GM12878 (cell line): ENCODE measurements around the gene NIN. TPM values are rescaled to one million over a fixed set of nuclear protein-coding genes. Genes with fewer than 3 reads are reported as not detected.

Experiments used
- BHLHE40 ChIP-seq, 2 experiments: fragments of 450-650 bp in 1 of 2; IDR thresholded peaks; 2 replicates each; pipeline ENCODE4 v1.6.1; 2011 to 2017; ENCODE audit warnings: low read depth in 2 of 2, borderline replicate concordance in 1 of 2, improper control_type of control experiment in 1 of 2, low read length in 1 of 2, mild to moderate bottlenecking in 1 of 2
- CTCF ChIP-seq, 3 experiments: IDR thresholded peaks in 2 of 3; conservative IDR thresholded peaks in 1 of 3; 2 replicates each; pipeline ENCODE4 v1.5.1; 2011; ENCODE audit warnings: low read depth in 3 of 3, low read length in 3 of 3, mild to moderate bottlenecking in 3 of 3, control low read depth in 2 of 3, moderate library complexity in 2 of 3, inconsistent platforms in 1 of 3, mixed read lengths in 1 of 3; ENCODE audit not compliant: control insufficient read depth in 2 of 3, insufficient read depth in 1 of 3; ENCODE audit errors: extremely low read depth in 1 of 3
- E4F1 ChIP-seq: fragments of 450-650 bp; IDR thresholded peaks from 2 replicates; pipeline ENCODE4 v1.6.1; 2018; ENCODE audit warnings: borderline replicate concordance, mild to moderate bottlenecking; ENCODE audit not compliant: partially characterized antibody
- EGR1 ChIP-seq, 2 experiments: IDR thresholded peaks; 1 replicate in 1 of 2; 2 replicates in 1 of 2; pipeline ENCODE4 v1.6.1; 2011 to 2012; ENCODE audit warnings: low read depth in 2 of 2, low read length in 2 of 2, borderline replicate concordance in 1 of 2, mild to moderate bottlenecking in 1 of 2, moderate library complexity in 1 of 2
- FOXM1 ChIP-seq: IDR thresholded peaks from 2 replicates; pipeline ENCODE4 v1.6.1; 2012; ENCODE audit warnings: low read depth, mild to moderate bottlenecking, inconsistent platforms, low read length, moderate library complexity
- HDAC6 ChIP-seq: fragments of 200-600 bp; sonication (generic); IDR thresholded peaks from one replicate; pipeline ENCODE4 v1.8.0; 2017; ENCODE audit warnings: antibody characterized with exemption; ENCODE audit not compliant: unreplicated experiment
- JUNB ChIP-seq: IDR thresholded peaks from 2 replicates; pipeline ENCODE4 v1.6.1; 2016; ENCODE audit warnings: antibody characterized with exemption, mild to moderate bottlenecking
- JUND ChIP-seq: IDR thresholded peaks from 2 replicates; pipeline ENCODE4 v1.6.1; 2012; ENCODE audit warnings: low read depth, mild to moderate bottlenecking, low read length, improper control_type of control experiment, moderate library complexity
- KAT2A ChIP-seq: conservative IDR thresholded peaks from 2 replicates; pipeline ENCODE4 v1.6.1; 2011; ENCODE audit warnings: low read depth, low read length; ENCODE audit not compliant: control insufficient read depth
- MXI1 ChIP-seq: fragments of 150-350 bp; IDR thresholded peaks from 2 replicates; pipeline ENCODE4 v1.6.1; 2011; ENCODE audit warnings: low read depth, mild to moderate bottlenecking, inconsistent platforms, low read length, improper control_type of control experiment
- RFX5 ChIP-seq: IDR thresholded peaks from 2 replicates; pipeline ENCODE4 v1.6.1; 2011; ENCODE audit warnings: low read depth, low read length, improper control_type of control experiment
- SIN3A ChIP-seq: IDR thresholded peaks from 2 replicates; pipeline ENCODE4 v1.6.1; 2012; ENCODE audit warnings: low read depth, low read length, improper control_type of control experiment
- SMAD5 ChIP-seq: IDR thresholded peaks from 2 replicates; pipeline ENCODE4 v1.6.1; 2016; ENCODE audit warnings: antibody characterized with exemption, low read depth
- SMARCA5 ChIP-seq: fragments of 450-650 bp; IDR thresholded peaks from 2 replicates; pipeline ENCODE4 v1.6.1; 2017; ENCODE audit warnings: mild to moderate bottlenecking
- SPI1 ChIP-seq: IDR thresholded peaks from 2 replicates; pipeline ENCODE4 v1.6.1; 2011; ENCODE audit warnings: low read depth, mild to moderate bottlenecking, low read length, moderate library complexity, borderline replicate concordance; ENCODE audit not compliant: insufficient read depth
- STAT3 ChIP-seq: IDR thresholded peaks from 2 replicates; pipeline ENCODE4 v1.6.1; 2011; ENCODE audit warnings: low read depth, low read length, improper control_type of control experiment
- TCF3 ChIP-seq: IDR thresholded peaks from 2 replicates; pipeline ENCODE4 v1.6.1; 2012; ENCODE audit warnings: low read depth, mild to moderate bottlenecking, low read length, borderline replicate concordance; ENCODE audit not compliant: insufficient read depth
- USF2 ChIP-seq: IDR thresholded peaks from 2 replicates; pipeline ENCODE4 v1.6.1; 2011; ENCODE audit warnings: low read depth, low read length, improper control_type of control experiment, borderline replicate concordance
- ZBTB11 ChIP-seq: fragments of 450-650 bp; formaldehyde crosslinking; IDR thresholded peaks from 2 replicates; pipeline ENCODE4 v1.5.0; 2022; ENCODE audit warnings: mild to moderate bottlenecking, missing genetic modification characterization
- ZNF217 ChIP-seq: fragments of 450-650 bp; IDR thresholded peaks from 2 replicates; pipeline ENCODE4 v1.6.1; 2017; ENCODE audit warnings: antibody characterized with exemption, mild to moderate bottlenecking
- ZNF384 ChIP-seq: IDR thresholded peaks from 2 replicates; pipeline ENCODE4 v1.6.1; 2012; ENCODE audit warnings: low read depth, mild to moderate bottlenecking, low read length, improper control_type of control experiment, borderline replicate concordance
- ZNF622 ChIP-seq: fragments of 450-650 bp; IDR thresholded peaks from 2 replicates; pipeline ENCODE4 v1.6.1; 2017; ENCODE audit warnings: mild to moderate bottlenecking, inconsistent platforms
- ZZZ3 ChIP-seq: IDR thresholded peaks from 2 replicates; pipeline ENCODE4 v1.6.1; 2011; ENCODE audit warnings: low read depth; ENCODE audit not compliant: control insufficient read depth, insufficient read length
- polyA plus RNA-seq, 11 experiments: library from polyadenylated mRNA; depleted of rRNA in 4 of 11; unstranded in 6 of 11; stranded (reverse) in 5 of 11; fragments of >200 nt; fragmentation: Nextera tagmentation in 4 of 11; fragmentation: Illumina TruSeq in 1 of 11; extraction: Ambion mirVana in 4 of 11; extraction: Trizol in 1 of 11; gene quantifications; 1 replicate in 1 of 11; 2 replicates in 10 of 11; pipeline versions ENCODE4 v1.2.1 to v1.2.3, GENCODE V29; 2011 to 2016; ENCODE audit warnings: inconsistent platforms in 2 of 11, missing spikeins in 2 of 11, low read depth in 1 of 11
- total RNA-seq, 4 experiments: library from RNA; depleted of rRNA in 3 of 4; stranded (reverse); fragments of >200 nt in 3 of 4; fragmentation: Illumina TruSeq in 1 of 4; extraction: Trizol in 1 of 4; gene quantifications; 2 replicates each; pipeline versions ENCODE4 v1.2.1 to v1.2.3, GENCODE V29; 2013 to 2021

NIN gene
- total and polyA plus RNA-seq, 10 of the 15 experiments (the other 5 are each of a cell fraction or from before 2014, with no cell fraction given): 16.2 to 135 (median 70.3) TPM

- TF ChIP-seq ZBTB11 (CRISPR knock-in tag) (no peak), JUND (no peak), ZZZ3 (no peak), STAT3 (no peak), SMAD5 (no peak), TCF3 (no peak), USF2 (peak; percentile 13; the same call in 1 of the 2 replicates), CTCF (IDR thresholded peaks at IDR 0.05 in 2 of 3, conservative IDR thresholded peaks at IDR 0.05 in 1 of 3; ENCODE audit: control insufficient read depth in 2 of 3, extremely low read depth in 1 of 3, insufficient read depth in 1 of 3, low read depth in 3 of 3, low read length in 3 of 3) (no peak), JUNB (no peak), BHLHE40 (IDR thresholded peaks at IDR 0.05; ENCODE audit: borderline replicate concordance in 1 of 2, low read depth in 2 of 2, low read length in 1 of 2) (peak; percentile 84 to 88), ZNF217 (no peak), FOXM1 (no peak), ZNF622 (no peak), ZNF384 (no peak), SIN3A (no peak), HDAC6 (no peak), EGR1 (IDR thresholded peaks at IDR 0.05; ENCODE audit: borderline replicate concordance in 1 of 2, low read depth in 2 of 2, low read length in 2 of 2) (no peak), RFX5 (no peak), E4F1 (no peak), MXI1 (no peak), SPI1 (peak; percentile 60; the same call in 1 of the 2 replicates), KAT2A (no peak), SMARCA5 (no peak)
Measured at GRCh38 chr14:50756300-50756699, 74.7 kb downstream of the NIN start (continued).
